Measurements from ENCODE around the gene ITIH5.

The ITIH5 gene

DNA sequence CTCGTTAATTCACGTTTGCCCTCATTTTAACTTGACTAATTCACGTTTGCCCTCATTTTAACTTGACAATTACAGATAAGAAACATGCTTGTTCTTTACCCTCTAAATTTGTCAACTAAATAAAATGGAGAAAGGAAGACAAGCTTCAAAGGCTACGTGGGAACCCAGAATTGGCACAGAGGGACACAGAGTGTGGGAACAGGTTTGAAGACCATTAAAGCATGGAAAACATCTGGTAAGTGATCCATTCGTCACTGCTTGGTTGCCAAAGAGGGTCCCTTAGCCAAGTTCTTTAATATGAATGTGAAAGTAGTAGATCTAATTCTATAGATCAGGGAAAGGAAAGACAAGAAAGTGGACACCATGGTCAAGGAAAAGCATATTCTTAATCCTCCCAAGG lies 57.2 kb downstream of the ITIH5 start:
- H3K36me3 ChIP-seq (ENCODE audit: control insufficient read depth in 1 of 2, insufficient read depth in 2 of 2, low read length in 2 of 2): no peaks in the 10 kb centered on the region
- no peaks in the 10 kb centered on the region for H3K9me3 ChIP-seq (ENCODE audit: control insufficient read depth in 1 of 2, low read length in 2 of 2)
- no peak overlapping the region for H3K4me3 ChIP-seq (ENCODE audit: low read depth in 1 of 2, low read length in 2 of 2)
- no peak overlapping the region for H3K9ac ChIP-seq (ENCODE audit: low read depth in 1 of 2, low read length in 2 of 2)
- H3K27me3 ChIP-seq (ENCODE audit: control insufficient read depth in 1 of 2, insufficient read depth in 2 of 2, low read length in 2 of 2): no peaks in the 10 kb centered on the region
- no peak overlapping the region for H3K27ac ChIP-seq (ENCODE audit: low read depth, low read length)
- no peaks in the 10 kb centered on the region for H3K4me1 ChIP-seq (ENCODE audit: control insufficient read depth in 1 of 2, insufficient read depth in 2 of 2, low read length in 2 of 2)

DNA sequence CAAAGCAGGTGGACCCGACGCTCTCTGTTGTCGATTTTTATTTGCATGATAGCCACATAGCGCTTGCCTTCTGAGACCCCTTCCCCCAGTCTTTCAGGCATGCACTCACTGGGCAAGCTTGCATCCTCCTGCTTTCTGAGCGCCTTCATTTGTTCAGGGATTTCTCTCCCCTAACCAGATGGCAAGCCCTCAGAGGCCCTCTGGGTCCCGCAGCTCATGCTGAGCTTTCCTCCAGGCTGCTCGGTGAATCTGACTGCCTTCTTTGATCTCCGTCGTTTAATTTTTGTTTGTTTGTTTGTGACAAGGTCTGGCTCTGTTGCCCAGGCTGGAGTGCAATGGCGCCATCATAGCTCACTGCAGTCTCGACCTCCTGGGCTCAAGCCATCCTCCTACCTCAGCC lies 58.8 kb downstream of the ITIH5 start:
- Histone ChIP-seq H3K4me3 (ENCODE audit: low read depth in 1 of 2, low read length in 2 of 2) (no peak overlapping the region), H3K27ac (ENCODE audit: low read depth, low read length) (no peak overlapping the region), H3K4me1 (ENCODE audit: control insufficient read depth in 1 of 2, insufficient read depth in 2 of 2, low read length in 2 of 2) (no peaks in the 10 kb centered on the region), H3K9me3 (ENCODE audit: control insufficient read depth in 1 of 2, low read length in 2 of 2) (no peaks in the 10 kb centered on the region), H3K36me3 (ENCODE audit: control insufficient read depth in 1 of 2, insufficient read depth in 2 of 2, low read length in 2 of 2) (no peaks in the 10 kb centered on the region), H3K9ac (ENCODE audit: low read depth in 1 of 2, low read length in 2 of 2) (no peak overlapping the region), H3K27me3 (ENCODE audit: control insufficient read depth in 1 of 2, insufficient read depth in 2 of 2, low read length in 2 of 2) (no peaks in the 10 kb centered on the region)

DNA sequence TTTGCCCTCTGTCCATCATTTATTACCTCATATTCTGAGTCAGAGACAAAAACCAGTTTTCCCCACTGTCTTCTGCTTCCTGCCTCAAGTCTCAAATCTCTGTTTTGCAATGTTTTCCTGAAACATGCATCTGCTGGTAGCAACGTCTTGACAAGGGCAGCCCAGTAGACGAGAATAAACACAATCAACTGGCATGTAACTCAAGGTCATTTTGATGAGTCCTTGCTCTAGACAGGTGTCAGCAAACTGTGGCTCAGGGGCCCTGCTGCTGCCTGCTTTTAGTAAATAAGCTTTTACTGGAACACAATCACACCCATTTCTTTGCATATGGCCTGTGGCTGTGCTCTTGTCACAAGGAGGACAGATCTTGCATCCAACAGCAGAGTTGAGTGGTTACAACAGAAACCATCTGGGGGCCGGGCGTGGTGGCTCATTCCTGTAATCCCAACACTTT lies 59.8 kb downstream of the ITIH5 start:
- no peaks in the 10 kb centered on the region for H3K36me3 ChIP-seq (ENCODE audit: control insufficient read depth in 1 of 2, insufficient read depth in 2 of 2, low read length in 2 of 2)
- H3K9me3 ChIP-seq (ENCODE audit: control insufficient read depth in 1 of 2, low read length in 2 of 2): no peaks in the 10 kb centered on the region
- no peak overlapping the region for H3K27ac ChIP-seq (ENCODE audit: low read depth, low read length)
- no peaks in the 10 kb centered on the region for H3K27me3 ChIP-seq (ENCODE audit: control insufficient read depth in 1 of 2, insufficient read depth in 2 of 2, low read length in 2 of 2)
- no peak overlapping the region for H3K9ac ChIP-seq (ENCODE audit: low read depth in 1 of 2, low read length in 2 of 2)
- H3K4me1 ChIP-seq (ENCODE audit: control insufficient read depth in 1 of 2, insufficient read depth in 2 of 2, low read length in 2 of 2): no peaks in the 10 kb centered on the region
- no peak overlapping the region for H3K4me3 ChIP-seq (ENCODE audit: low read depth in 1 of 2, low read length in 2 of 2)

DNA sequence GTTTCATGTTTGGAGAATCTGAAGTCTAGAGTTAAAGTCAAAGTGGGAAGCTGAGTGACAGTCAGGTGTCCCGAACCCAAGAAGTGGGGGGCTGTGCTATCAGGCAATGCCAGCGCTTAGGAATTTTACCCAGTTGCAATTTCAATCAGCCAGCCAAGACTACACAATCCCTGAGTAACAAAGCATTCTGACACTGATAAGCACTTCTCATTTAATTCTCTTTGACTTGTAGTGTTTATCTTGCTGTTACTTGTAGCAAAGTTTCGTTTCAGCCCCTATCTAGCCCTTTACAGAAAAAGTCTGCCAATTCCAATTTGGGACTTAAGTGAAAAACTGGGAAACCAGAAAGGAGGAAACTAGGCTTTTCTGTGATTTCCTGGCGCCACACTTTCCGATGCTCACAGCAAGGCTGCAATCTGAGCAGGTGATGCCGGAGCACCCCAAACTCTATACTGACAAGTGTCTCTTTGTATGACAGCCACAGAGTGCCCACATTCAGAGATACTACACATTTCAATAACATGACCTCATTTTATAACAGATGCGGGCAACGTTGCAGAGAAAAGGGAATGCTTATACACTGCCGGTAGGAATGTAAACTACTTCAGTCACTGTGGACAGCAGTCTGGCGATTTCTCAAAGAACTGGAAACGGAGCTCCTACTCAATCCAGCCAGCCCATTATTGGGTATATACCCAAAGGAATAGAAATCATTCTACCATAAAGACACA lies 61.0 kb downstream of the ITIH5 start:
- Histone ChIP-seq H3K36me3 (ENCODE audit: control insufficient read depth in 1 of 2, insufficient read depth in 2 of 2, low read length in 2 of 2) (no peaks in the 10 kb centered on the region), H3K4me1 (ENCODE audit: control insufficient read depth in 1 of 2, insufficient read depth in 2 of 2, low read length in 2 of 2) (peaks cover 0 to 3% of the 10 kb centered on the region in 2 donors), H3K9me3 (ENCODE audit: control insufficient read depth in 1 of 2, low read length in 2 of 2) (no peaks in the 10 kb centered on the region), H3K27me3 (ENCODE audit: control insufficient read depth in 1 of 2, insufficient read depth in 2 of 2, low read length in 2 of 2) (no peaks in the 10 kb centered on the region), H3K27ac (ENCODE audit: low read depth, low read length) (no peak overlapping the region), H3K4me3 (ENCODE audit: low read depth in 1 of 2, low read length in 2 of 2) (no peak overlapping the region), H3K9ac (ENCODE audit: low read depth in 1 of 2, low read length in 2 of 2) (no peak overlapping the region)

DNA sequence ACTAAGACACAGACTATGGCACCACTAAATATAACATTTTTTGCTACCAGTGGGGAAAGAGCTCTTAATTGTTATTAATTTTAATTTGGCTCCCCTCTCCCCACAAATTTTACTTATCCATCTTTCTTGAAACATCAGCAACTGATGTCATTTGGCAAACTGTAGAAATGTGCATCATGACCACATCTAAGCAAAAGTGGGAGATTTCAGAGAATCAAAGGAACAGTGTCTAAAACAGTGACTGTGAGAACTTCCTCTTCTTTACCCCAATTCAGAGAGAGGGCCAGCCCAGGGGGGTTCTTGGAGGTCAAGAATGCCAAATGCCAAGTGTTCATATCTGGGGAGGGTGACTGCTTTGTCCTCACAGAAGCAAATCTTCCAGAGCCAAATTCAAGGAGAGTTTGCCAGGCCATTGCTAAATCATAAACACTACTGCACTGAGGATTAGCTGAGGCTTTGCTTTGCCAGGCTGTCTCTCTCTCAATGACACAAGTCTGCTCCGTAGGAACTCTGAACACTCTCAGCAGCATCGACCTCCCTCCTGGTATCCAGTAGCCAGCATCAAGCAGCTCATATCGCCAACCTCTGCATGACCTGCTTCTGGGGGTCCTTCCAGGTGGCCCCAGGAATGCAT lies 65.6 kb downstream of the ITIH5 start:
- no peaks in the 10 kb centered on the region for H3K36me3 ChIP-seq (ENCODE audit: control insufficient read depth in 1 of 2, insufficient read depth in 2 of 2, low read length in 2 of 2)
- peaks cover 0 to 3% of the 10 kb centered on the region in 2 donors for H3K4me1 ChIP-seq (ENCODE audit: control insufficient read depth in 1 of 2, insufficient read depth in 2 of 2, low read length in 2 of 2)
- no peak overlapping the region for H3K9ac ChIP-seq (ENCODE audit: low read depth in 1 of 2, low read length in 2 of 2)
- H3K27ac ChIP-seq (ENCODE audit: low read depth, low read length): no peak overlapping the region
- H3K4me3 ChIP-seq (ENCODE audit: low read depth in 1 of 2, low read length in 2 of 2): no peak overlapping the region
- H3K27me3 ChIP-seq (ENCODE audit: control insufficient read depth in 1 of 2, insufficient read depth in 2 of 2, low read length in 2 of 2): no peaks in the 10 kb centered on the region
- no peaks in the 10 kb centered on the region for H3K9me3 ChIP-seq (ENCODE audit: control insufficient read depth in 1 of 2, low read length in 2 of 2)

DNA sequence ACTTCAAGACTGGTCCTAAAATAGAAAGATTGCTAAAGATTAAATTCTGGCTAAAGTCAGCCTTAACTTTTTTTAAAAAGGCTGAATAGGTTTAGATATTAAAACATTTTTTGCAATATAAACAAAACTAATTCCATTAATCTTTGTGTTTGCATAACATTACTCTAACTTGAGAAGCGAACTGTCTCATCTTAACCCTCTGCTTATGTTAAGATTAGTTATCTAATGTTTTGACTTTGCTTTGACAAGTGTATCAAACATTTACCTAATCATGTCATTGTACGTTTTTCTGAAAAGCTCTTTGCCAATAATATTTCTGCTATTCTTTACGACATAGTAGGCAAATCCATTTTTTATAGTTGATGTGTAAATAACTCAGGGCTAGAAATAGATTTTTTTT lies 68.0 kb downstream of the ITIH5 start:
- no peaks in the 10 kb centered on the region for H3K36me3 ChIP-seq (ENCODE audit: control insufficient read depth in 1 of 2, insufficient read depth in 2 of 2, low read length in 2 of 2)
- H3K9ac ChIP-seq (ENCODE audit: low read depth in 1 of 2, low read length in 2 of 2): no peak overlapping the region
- H3K9me3 ChIP-seq (ENCODE audit: control insufficient read depth in 1 of 2, low read length in 2 of 2): no peaks in the 10 kb centered on the region
- H3K27ac ChIP-seq (ENCODE audit: low read depth, low read length): no peak overlapping the region
- H3K27me3 ChIP-seq (ENCODE audit: control insufficient read depth in 1 of 2, insufficient read depth in 2 of 2, low read length in 2 of 2): no peaks in the 10 kb centered on the region
- no peak overlapping the region for H3K4me3 ChIP-seq (ENCODE audit: low read depth in 1 of 2, low read length in 2 of 2)
- peaks cover 0 to 3% of the 10 kb centered on the region in 2 donors for H3K4me1 ChIP-seq (ENCODE audit: control insufficient read depth in 1 of 2, insufficient read depth in 2 of 2, low read length in 2 of 2)

DNA sequence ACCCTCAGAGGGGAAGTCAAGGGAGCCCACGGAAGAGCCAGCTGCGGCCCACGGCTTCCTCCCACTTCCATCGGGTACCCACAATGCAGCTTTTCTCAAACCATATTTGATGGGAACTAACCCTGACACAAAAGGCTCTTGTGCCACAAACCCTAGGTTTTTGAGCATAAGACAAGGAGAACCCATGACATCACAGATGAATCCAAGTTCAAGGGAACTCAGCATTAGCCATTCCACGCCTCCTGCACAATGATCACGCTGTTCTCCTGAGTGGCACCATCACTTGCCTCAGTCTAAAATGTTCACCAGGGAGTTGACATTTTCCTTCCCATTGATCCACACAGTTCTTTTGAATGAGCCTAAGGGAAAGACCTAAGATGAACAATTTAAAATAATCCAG lies 70.4 kb downstream of the ITIH5 start:
- Histone ChIP-seq H3K9me3 (ENCODE audit: control insufficient read depth in 1 of 2, low read length in 2 of 2) (no peaks in the 10 kb centered on the region), H3K4me1 (ENCODE audit: control insufficient read depth in 1 of 2, insufficient read depth in 2 of 2, low read length in 2 of 2) (peaks cover 0 to under 1% of the 10 kb centered on the region in 2 donors), H3K4me3 (ENCODE audit: low read depth in 1 of 2, low read length in 2 of 2) (no peak overlapping the region), H3K9ac (ENCODE audit: low read depth in 1 of 2, low read length in 2 of 2) (no peak overlapping the region), H3K36me3 (ENCODE audit: control insufficient read depth in 1 of 2, insufficient read depth in 2 of 2, low read length in 2 of 2) (no peaks in the 10 kb centered on the region), H3K27me3 (ENCODE audit: control insufficient read depth in 1 of 2, insufficient read depth in 2 of 2, low read length in 2 of 2) (no peaks in the 10 kb centered on the region), H3K27ac (ENCODE audit: low read depth, low read length) (no peak overlapping the region)

DNA sequence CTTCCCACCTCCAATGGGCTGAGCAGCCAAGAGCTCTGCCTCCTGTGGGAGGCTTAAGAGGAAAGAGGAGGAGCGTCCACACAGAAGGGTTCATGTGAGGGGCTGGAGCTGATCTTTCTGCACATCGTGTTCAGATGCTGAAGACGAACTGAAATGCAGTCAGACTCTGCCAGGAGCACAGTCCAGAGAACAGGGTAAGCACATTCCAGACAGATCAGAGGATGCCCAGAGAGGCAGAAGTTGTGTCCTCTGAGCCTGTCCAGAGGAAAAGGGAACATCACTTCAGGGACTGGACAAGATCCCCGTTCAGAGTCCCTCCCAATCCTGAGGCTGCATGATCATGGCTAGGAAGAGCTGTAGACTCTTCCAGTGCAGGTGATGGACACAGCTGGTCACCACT lies 72.9 kb downstream of the ITIH5 start:
- Histone ChIP-seq H3K36me3 (ENCODE audit: control insufficient read depth in 1 of 2, insufficient read depth in 2 of 2, low read length in 2 of 2) (no peaks in the 10 kb centered on the region), H3K27me3 (ENCODE audit: control insufficient read depth in 1 of 2, insufficient read depth in 2 of 2, low read length in 2 of 2) (no peaks in the 10 kb centered on the region), H3K4me3 (ENCODE audit: low read depth in 1 of 2, low read length in 2 of 2) (no peak overlapping the region), H3K4me1 (ENCODE audit: control insufficient read depth in 1 of 2, insufficient read depth in 2 of 2, low read length in 2 of 2) (no peaks in the 10 kb centered on the region), H3K9me3 (ENCODE audit: control insufficient read depth in 1 of 2, low read length in 2 of 2) (no peaks in the 10 kb centered on the region), H3K27ac (ENCODE audit: low read depth, low read length) (no peak overlapping the region), H3K9ac (ENCODE audit: low read depth in 1 of 2, low read length in 2 of 2) (no peak overlapping the region)

DNA sequence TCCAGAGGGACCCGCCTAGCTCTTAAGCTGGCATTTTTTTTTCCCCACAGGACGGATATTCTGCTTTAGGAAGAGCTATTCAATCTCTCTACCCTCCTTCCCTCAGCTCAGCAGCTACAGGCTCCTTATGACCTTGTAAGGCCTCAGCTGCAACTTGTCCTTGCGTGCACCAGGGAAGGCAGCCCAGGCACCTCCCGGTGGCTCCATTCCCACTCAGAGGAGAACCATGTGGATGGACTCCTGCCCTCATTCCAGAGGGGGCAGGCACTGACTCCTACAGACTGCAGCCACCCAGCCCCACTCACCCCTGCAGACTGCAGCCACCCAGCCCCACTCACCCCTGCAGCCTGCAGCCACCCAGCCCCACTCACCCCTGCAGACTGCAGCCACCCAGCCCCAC lies 73.7 kb downstream of the ITIH5 start:
- Histone ChIP-seq H3K9me3 (ENCODE audit: control insufficient read depth in 1 of 2, low read length in 2 of 2) (no peaks in the 10 kb centered on the region), H3K27ac (ENCODE audit: low read depth, low read length) (no peak overlapping the region), H3K27me3 (ENCODE audit: control insufficient read depth in 1 of 2, insufficient read depth in 2 of 2, low read length in 2 of 2) (no peaks in the 10 kb centered on the region), H3K9ac (ENCODE audit: low read depth in 1 of 2, low read length in 2 of 2) (no peak overlapping the region), H3K4me3 (ENCODE audit: low read depth in 1 of 2, low read length in 2 of 2) (no peak overlapping the region), H3K4me1 (ENCODE audit: control insufficient read depth in 1 of 2, insufficient read depth in 2 of 2, low read length in 2 of 2) (no peaks in the 10 kb centered on the region), H3K36me3 (ENCODE audit: control insufficient read depth in 1 of 2, insufficient read depth in 2 of 2, low read length in 2 of 2) (no peaks in the 10 kb centered on the region)

DNA sequence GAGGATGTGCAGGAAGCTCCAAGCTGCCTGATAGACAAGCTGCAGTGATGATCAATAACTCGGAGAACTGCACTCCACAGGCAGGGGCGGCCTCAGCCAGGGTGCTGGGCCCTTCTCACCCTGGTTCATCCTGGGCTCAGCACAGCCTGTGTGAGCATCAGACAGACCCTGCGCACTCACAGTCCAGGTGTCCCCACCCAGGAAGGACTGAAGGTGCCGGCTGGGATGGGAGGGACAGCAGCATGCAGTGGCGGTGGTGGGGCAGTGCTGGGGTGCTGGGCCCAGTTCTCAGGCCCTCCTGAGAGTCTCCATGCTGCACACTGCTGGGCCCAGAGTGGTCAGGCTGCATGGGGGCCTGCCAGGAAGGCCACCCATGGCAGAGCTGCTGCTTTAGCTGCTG lies 74.1 kb downstream of the ITIH5 start:
- no peaks in the 10 kb centered on the region for H3K36me3 ChIP-seq (ENCODE audit: control insufficient read depth in 1 of 2, insufficient read depth in 2 of 2, low read length in 2 of 2)
- no peak overlapping the region for H3K4me3 ChIP-seq (ENCODE audit: low read depth in 1 of 2, low read length in 2 of 2)
- H3K9me3 ChIP-seq (ENCODE audit: control insufficient read depth in 1 of 2, low read length in 2 of 2): no peaks in the 10 kb centered on the region
- H3K27ac ChIP-seq (ENCODE audit: low read depth, low read length): no peak overlapping the region
- H3K27me3 ChIP-seq (ENCODE audit: control insufficient read depth in 1 of 2, insufficient read depth in 2 of 2, low read length in 2 of 2): no peaks in the 10 kb centered on the region
- H3K9ac ChIP-seq (ENCODE audit: low read depth in 1 of 2, low read length in 2 of 2): no peak overlapping the region
- no peaks in the 10 kb centered on the region for H3K4me1 ChIP-seq (ENCODE audit: control insufficient read depth in 1 of 2, insufficient read depth in 2 of 2, low read length in 2 of 2)

All from duodenal mucosa (tissue), 2 donors.